Measurements from ENCODE around the gene KLHL17. TPM values are rescaled to one million over a fixed set of nuclear protein-coding genes. Genes with fewer than 3 reads are reported as not detected.

KLHL17 gene
- total and polyA plus RNA-seq, 2 donors = 4.5 to 12.0 TPM

- peaks cover 6% of the 10 kb centered on the region for H3K36me3 ChIP-seq (ENCODE audit: insufficient read depth)
- 7% methylated on average over 101 of the region's 101 CpGs for WGBS
Observed at GRCh38 chr1:958823-959730, 1.3 kb upstream of the KLHL17 start, which contains the start of gene NOC2L. Gene NOC2L (minus strand): TSS chr1:959256. CDS start chr1:959240, 16 bp downstream.

GRCh38 chr1:959731-960362 is 537 bp upstream of the KLHL17 start:
- peak overlapping the region; percentile 96 for H3K4me3 ChIP-seq (ENCODE audit: low read depth, low read length)
- H3K36me3 ChIP-seq (ENCODE audit: insufficient read depth) = peaks cover 6% of the 10 kb centered on the region
- DNase-seq (ENCODE audit: extremely low spot score) = no peak
- peaks cover 3% of the 10 kb centered on the region for H3K4me1 ChIP-seq (ENCODE audit: insufficient read depth)
- no peak overlapping the region for H3K27ac ChIP-seq (ENCODE audit: low read depth)
- 27% methylated on average over 56 of the region's 57 CpGs for WGBS

More at GRCh38 chr1:958823-959730, 1.3 kb upstream of the KLHL17 start, which contains the start of gene NOC2L:
- DNase-seq (ENCODE audit: extremely low spot score) = peak; percentile 62
- Histone ChIP-seq H3K4me1 (ENCODE audit: insufficient read depth) (peaks cover 3% of the 10 kb centered on the region), H3K4me3 (ENCODE audit: low read depth, low read length) (peak within 1 kb of the TSS; percentile 96), H3K27ac (ENCODE audit: low read depth) (peak within 1 kb of the TSS; percentile 43)

GRCh38 chr1:961132-961669 is 817 bp downstream of the KLHL17 start:
- Histone ChIP-seq H3K36me3 (ENCODE audit: insufficient read depth) (peaks cover 6% of the 10 kb centered on the region), H3K27ac (ENCODE audit: low read depth) (no peak overlapping the region), H3K4me3 (ENCODE audit: low read depth, low read length) (peak overlapping the region; percentile 96), H3K4me1 (ENCODE audit: insufficient read depth) (peaks cover 3% of the 10 kb centered on the region)
- 33% methylated on average over 56 of the region's 56 CpGs for WGBS
- DNase-seq (ENCODE audit: extremely low spot score) = no peak

- Histone ChIP-seq H3K27ac (ENCODE audit: low read depth) (no peak overlapping the region), H3K4me3 (ENCODE audit: low read depth, low read length) (no peak overlapping the region), H3K36me3 (ENCODE audit: insufficient read depth) (peaks cover 6% of the 10 kb centered on the region), H3K4me1 (ENCODE audit: insufficient read depth) (peaks cover 3% of the 10 kb centered on the region)
- WGBS = 95% methylated on average over 57 of the region's 57 CpGs
- no peak for DNase-seq (ENCODE audit: extremely low spot score)
Observed at GRCh38 chr1:962381-963300, 2.3 kb downstream of the KLHL17 start.

- Histone ChIP-seq H3K4me3 (ENCODE audit: low read depth, low read length) (no peak overlapping the region), H3K4me1 (ENCODE audit: insufficient read depth) (peaks cover 3% of the 10 kb centered on the region), H3K36me3 (ENCODE audit: insufficient read depth) (peaks cover 6% of the 10 kb centered on the region), H3K27ac (ENCODE audit: low read depth) (no peak overlapping the region)
- 89% methylated on average over 16 of the region's 16 CpGs for WGBS
- no peak for DNase-seq (ENCODE audit: extremely low spot score)
Observed at GRCh38 chr1:963301-963651, 2.9 kb downstream of the KLHL17 start.

- H3K36me3 ChIP-seq (ENCODE audit: insufficient read depth) = peaks cover 6% of the 10 kb centered on the region
- H3K4me1 ChIP-seq (ENCODE audit: insufficient read depth) = peaks cover 3% of the 10 kb centered on the region
- DNase-seq (ENCODE audit: extremely low spot score) = no peak
- H3K27ac ChIP-seq (ENCODE audit: low read depth) = no peak overlapping the region
- H3K4me3 ChIP-seq (ENCODE audit: low read depth, low read length) = no peak overlapping the region
- WGBS = 94% methylated on average over 47 of the region's 47 CpGs
Observed at GRCh38 chr1:963746-964525, 3.6 kb downstream of the KLHL17 start.

GRCh38 chr1:964691-965525 is 4.5 kb downstream of the KLHL17 start:
- WGBS = 93% methylated on average over 39 of the region's 51 CpGs
- H3K36me3 ChIP-seq (ENCODE audit: insufficient read depth) = peaks cover 6% of the 10 kb centered on the region
- no peak overlapping the region for H3K27ac ChIP-seq (ENCODE audit: low read depth)
- peaks cover 3% of the 10 kb centered on the region for H3K4me1 ChIP-seq (ENCODE audit: insufficient read depth)
- DNase-seq (ENCODE audit: extremely low spot score) = no peak
- H3K4me3 ChIP-seq (ENCODE audit: low read depth, low read length) = no peak overlapping the region

GRCh38 chr1:965526-966134 is 5.2 kb downstream of the KLHL17 start:
- 83% methylated on average over 26 of the region's 26 CpGs for WGBS
- Histone ChIP-seq H3K27ac (ENCODE audit: low read depth) (peak overlapping the region; percentile 65), H3K4me3 (ENCODE audit: low read depth, low read length) (no peak overlapping the region)

GRCh38 chr1:966135-966703 is 5.8 kb downstream of the KLHL17 start, which contains the start of gene PLEKHN1:
Gene PLEKHN1 (plus strand): TSS chr1:966482. CDS start chr1:966532, 50 bp downstream.
- Histone ChIP-seq H3K27ac (ENCODE audit: low read depth) (peak within 1 kb of the TSS; percentile 65), H3K4me3 (ENCODE audit: low read depth, low read length) (peak within 1 kb of the TSS; percentile 57), H3K36me3 (ENCODE audit: insufficient read depth) (peaks cover 6% of the 10 kb centered on the region), H3K4me1 (ENCODE audit: insufficient read depth) (no peaks in the 10 kb centered on the region)
- 13% methylated on average over 31 of the region's 31 CpGs for WGBS
- DNase-seq (ENCODE audit: extremely low spot score) = no peak

More at GRCh38 chr1:965526-966134, 5.2 kb downstream of the KLHL17 start:
- Histone ChIP-seq H3K4me1 (ENCODE audit: insufficient read depth) (peaks cover 3% of the 10 kb centered on the region), H3K36me3 (ENCODE audit: insufficient read depth) (peaks cover 6% of the 10 kb centered on the region)
- DNase-seq (ENCODE audit: extremely low spot score) = no peak

GRCh38 chr1:966704-967300 is 6.4 kb downstream of the KLHL17 start:
- WGBS = under 1% methylated on average over 60 of the region's 60 CpGs
- Histone ChIP-seq H3K4me3 (ENCODE audit: low read depth, low read length) (peak overlapping the region; percentile 57), H3K4me1 (ENCODE audit: insufficient read depth) (no peaks in the 10 kb centered on the region), H3K36me3 (ENCODE audit: insufficient read depth) (peaks cover 6% of the 10 kb centered on the region), H3K27ac (ENCODE audit: low read depth) (peak overlapping the region; percentile 65)
- DNase-seq (ENCODE audit: extremely low spot score) = peak; percentile 20

Data from urinary bladder (tissue), 4 donors.